ENCODE data around the gene SPEN.
A peak's percentile ranks its signal among the peaks of the same experiment; 100 is the strongest.

Gene SPEN

DNA sequence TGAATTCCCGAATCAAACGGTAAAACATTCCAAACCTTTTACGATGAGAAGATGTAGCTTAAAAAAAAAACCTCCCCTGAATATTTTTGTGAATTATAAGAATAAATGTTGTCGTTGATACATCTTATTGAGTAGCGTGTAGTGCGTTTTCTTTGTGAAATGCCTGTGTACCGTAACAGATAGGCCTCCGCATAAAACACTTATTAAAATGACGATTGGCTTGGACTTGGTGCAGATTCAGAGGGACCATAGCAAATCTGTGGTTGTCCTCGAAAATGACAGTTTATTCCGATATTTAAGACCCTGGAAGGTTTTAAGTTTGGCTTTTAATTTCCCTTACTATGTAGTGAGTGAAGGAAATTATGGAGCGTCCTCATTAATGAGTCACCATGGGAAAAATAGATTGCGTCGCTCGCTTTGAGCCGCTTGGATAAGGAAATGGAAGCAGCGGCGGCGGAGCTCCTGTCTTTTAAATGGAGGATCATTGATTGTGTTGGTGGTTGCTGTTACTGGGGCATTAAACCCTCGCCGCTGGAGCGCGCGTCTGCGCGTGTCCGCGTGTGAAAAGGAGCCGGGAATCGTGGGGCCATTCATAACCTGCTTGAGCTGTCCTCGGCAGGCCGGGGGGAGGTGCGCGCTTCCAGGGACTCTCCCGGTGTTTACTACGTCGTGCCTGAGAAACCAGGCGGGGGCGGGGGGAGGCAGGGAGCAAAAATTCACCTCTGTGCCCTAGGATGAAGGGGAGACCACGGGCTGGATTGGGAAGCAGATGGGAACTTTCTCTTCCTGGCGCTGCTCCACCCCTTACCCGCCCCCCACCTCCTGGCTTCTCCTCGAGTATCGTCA, 1.6 kb downstream of the SPEN start:
- peak; percentile 53; the same call in 1 of the 2 replicates for TF ChIP-seq TAF1 (IDR thresholded peaks at IDR 0.05; ENCODE audit: borderline replicate concordance, low read depth, low read length)
- TF ChIP-seq POLR2A (IDR thresholded peaks at IDR 0.05; ENCODE audit: low read depth, low read length) = peak; percentile 75
- TF ChIP-seq POLR2AphosphoS5 (IDR thresholded peaks at IDR 0.05; ENCODE audit: low read depth, low read length) = peak; percentile 58; the same call in 1 of the 2 replicates
- DNase-seq (ENCODE audit: insufficient read length) (no peak), FAIRE-seq (peak; percentile 67)

DNA sequence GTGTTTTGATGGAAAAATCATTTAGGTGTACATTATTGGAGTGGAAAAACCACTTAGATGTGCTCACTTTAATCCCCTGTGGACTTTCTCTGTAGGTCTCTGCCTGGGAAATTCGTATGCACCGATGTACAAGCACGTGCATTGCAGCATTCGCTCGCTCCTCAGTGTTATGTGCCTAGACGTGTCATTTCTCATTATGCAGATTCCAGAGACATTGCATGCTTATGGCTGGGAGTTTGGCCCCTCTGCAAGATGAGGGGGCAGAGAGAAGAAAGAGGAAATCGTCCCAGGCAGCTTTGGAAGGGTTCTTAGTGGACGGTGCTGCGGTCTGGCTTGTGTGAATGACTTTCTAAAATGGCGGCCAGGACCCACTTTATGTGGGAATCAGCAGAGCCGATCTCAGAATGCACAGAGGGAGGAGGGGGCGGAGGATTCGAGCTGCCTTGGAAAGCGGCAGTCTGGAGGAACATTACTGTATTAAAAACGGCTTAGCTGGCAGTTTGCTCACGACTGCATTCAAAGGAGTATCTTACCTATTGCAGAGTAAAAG, 2.3 kb downstream of the SPEN start:
- FAIRE-seq = peak; percentile 63

DNA sequence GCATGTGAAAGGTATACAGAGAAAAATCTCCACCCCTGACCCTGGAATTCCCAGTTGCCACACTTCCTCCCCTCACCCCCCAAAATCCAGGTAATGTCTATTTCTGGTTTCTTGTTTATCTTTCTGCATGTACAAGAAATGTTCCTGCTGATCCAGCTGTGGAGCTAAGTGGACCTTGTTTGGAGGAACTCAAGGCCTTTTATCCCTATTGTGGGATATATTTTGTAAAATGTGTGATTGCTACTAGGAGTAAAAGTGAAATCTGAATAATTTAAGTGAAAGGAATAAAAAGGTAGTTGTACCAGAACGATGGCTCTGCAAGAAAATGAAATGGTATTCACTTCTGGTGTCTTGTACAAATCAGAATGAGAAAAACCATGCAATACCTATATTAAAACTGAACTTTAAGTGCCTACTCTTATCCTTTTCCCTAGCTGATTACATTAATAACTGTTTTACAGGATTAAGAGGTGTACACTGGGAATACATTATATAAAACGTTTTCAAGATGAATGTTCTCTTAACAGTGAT, 3.0 kb downstream of the SPEN start:
- no peak for DNase-seq (ENCODE audit: insufficient read length)
- no peak for FAIRE-seq
- TF ChIP-seq POLR2A (IDR thresholded peaks at IDR 0.05; ENCODE audit: low read depth, low read length) = no peak
- no peak for TF ChIP-seq TAF1 (IDR thresholded peaks at IDR 0.05; ENCODE audit: borderline replicate concordance, low read depth, low read length)
- no peak for TF ChIP-seq POLR2AphosphoS5 (IDR thresholded peaks at IDR 0.05; ENCODE audit: low read depth, low read length)

More for the DNA sequence above, 2.3 kb downstream of the SPEN start:
- DNase-seq (ENCODE audit: insufficient read length) = no peak
- TF ChIP-seq POLR2AphosphoS5 (IDR thresholded peaks at IDR 0.05; ENCODE audit: low read depth, low read length) (no peak), TAF1 (IDR thresholded peaks at IDR 0.05; ENCODE audit: borderline replicate concordance, low read depth, low read length) (0 out of 2 replicates have a peak, but pooled peaks have one; percentile 20), POLR2A (IDR thresholded peaks at IDR 0.05; ENCODE audit: low read depth, low read length) (peak; percentile 13; the same call in 1 of the 2 replicates)

DNA sequence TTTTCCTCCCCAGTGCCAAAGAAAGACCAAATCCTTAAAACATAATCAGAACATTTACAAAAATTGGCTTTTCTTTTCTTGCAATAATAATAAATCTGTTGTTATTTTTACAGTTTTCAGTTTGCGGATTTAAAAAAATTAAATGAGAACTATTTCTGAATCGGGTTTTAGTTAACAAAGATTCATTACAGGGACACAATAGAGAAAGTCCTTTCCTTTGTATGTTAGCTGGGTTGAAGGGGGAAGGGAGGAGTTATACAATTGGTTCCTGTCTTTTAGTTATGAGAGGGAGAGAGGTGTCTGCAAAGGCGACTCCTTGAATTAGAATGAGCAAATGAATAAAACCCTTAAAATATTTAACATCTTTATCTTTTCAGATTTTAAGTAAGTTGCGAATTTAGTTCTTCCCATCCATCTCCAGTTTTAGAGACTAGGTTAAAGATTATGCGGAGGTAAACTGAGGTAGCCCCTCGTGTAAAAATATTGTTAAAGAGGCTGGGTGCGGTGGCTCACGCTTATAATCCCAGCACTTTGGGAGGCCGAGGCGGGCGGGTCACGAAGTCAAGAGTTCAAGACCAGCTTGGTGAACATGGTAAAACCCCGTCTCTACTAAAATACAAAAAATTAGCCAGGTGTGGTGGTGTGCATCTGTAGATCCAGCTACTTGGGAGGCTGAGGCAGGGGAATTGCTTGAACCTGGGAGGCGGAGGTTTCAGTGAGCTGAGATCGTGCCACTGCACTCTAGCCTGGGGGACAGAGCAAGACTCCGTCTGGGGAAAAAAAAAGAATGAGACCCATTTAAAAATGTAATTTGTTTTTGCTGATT, 3.9 kb downstream of the SPEN start:
- FAIRE-seq (no peak), DNase-seq (ENCODE audit: insufficient read length) (no peak)

DNA sequence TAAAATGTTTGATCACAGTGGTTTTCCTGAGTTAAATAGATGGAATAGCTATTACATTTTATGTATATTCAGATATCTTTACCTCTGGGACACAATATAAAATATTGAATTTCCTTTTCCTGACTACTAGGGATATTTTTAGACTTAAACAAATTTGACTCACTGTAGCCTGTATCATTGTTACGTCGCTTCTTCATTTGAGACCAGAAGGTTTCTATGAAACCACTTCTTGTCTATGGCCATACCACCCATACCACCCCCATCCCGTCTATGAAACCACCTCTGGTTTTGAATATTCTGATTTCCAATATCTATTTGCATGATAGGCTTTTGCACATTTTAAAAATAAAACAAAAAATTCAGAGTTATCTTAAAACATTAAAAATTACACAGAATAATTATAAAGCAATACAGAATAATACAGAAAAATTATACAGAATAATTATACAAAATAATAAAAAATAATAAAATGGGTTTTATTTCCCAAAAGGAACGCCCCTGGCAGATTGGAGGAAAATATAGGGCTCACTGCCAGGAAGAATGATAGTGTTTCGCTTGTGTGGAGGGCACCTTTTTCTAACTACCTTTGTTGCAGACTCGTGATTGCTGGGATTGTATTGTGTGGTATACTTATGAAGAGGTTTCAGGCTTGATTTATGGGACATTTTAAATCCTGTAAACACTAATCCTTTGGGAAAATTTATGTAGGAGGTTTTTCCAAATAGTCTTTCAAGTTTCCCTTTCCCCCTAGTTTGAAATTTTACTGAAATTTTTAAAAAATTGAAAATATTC, 4.7 kb downstream of the SPEN start:
- TF ChIP-seq POLR2A (IDR thresholded peaks at IDR 0.05; ENCODE audit: low read depth, low read length) (no peak), TAF1 (IDR thresholded peaks at IDR 0.05; ENCODE audit: borderline replicate concordance, low read depth, low read length) (no peak), POLR2AphosphoS5 (IDR thresholded peaks at IDR 0.05; ENCODE audit: low read depth, low read length) (no peak)
- FAIRE-seq (no peak), DNase-seq (ENCODE audit: insufficient read length) (no peak)

More for the DNA sequence above, 3.9 kb downstream of the SPEN start:
- TF ChIP-seq POLR2A (IDR thresholded peaks at IDR 0.05; ENCODE audit: low read depth, low read length) (no peak), POLR2AphosphoS5 (IDR thresholded peaks at IDR 0.05; ENCODE audit: low read depth, low read length) (no peak), TAF1 (IDR thresholded peaks at IDR 0.05; ENCODE audit: borderline replicate concordance, low read depth, low read length) (no peak)

DNA sequence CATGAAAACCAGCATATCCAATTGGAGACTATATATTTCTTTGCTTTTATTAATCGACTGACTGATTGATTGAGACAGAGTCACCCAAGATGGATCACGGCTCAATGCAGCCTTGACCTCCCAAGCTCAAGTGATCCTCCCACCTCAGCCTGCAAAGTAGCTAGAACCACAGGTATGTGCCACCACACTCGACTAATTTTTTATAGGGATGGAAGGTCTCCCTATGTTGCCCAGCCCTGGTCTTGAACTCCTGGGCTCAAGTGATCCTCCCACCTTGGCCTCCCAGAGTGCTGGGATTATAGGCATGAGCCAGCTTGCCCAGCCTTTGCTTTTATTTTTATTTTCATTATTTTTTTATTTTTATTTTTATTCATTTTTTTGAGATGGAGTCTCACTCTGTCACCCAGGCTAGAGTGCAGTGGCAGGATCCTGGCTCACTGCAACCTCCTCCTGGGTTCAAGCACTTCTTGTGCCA, 5.4 kb downstream of the SPEN start:
- no peak for FAIRE-seq

DNA sequence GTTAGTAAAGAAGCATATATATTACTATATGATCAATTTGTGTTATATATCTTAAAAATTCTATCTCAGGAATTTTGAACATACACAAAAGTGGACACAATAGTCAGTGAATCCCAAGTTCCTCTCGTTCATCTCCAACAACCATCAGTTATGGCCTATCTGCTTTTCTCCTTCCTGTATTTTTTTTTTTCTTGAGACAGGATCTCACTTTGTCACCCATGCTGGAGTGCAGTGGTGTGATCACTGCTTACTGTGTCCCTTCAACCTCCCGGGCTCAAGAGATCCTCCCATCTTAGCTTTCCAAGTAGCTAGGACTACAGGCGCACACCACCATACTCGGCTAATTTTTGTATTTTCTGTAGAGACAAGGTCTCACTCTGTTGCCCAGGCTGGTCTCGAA, 9.4 kb downstream of the SPEN start:
- FAIRE-seq (peak; percentile 9), DNase-seq (ENCODE audit: insufficient read length) (no peak)
- TF ChIP-seq POLR2A (IDR thresholded peaks at IDR 0.05; ENCODE audit: low read depth, low read length) = no peak
- no peak for TF ChIP-seq TAF1 (IDR thresholded peaks at IDR 0.05; ENCODE audit: borderline replicate concordance, low read depth, low read length)
- TF ChIP-seq POLR2AphosphoS5 (IDR thresholded peaks at IDR 0.05; ENCODE audit: low read depth, low read length) = no peak

More for the DNA sequence above, 5.4 kb downstream of the SPEN start:
- TF ChIP-seq TAF1 (IDR thresholded peaks at IDR 0.05; ENCODE audit: borderline replicate concordance, low read depth, low read length) = no peak
- TF ChIP-seq POLR2AphosphoS5 (IDR thresholded peaks at IDR 0.05; ENCODE audit: low read depth, low read length) = no peak
- TF ChIP-seq POLR2A (IDR thresholded peaks at IDR 0.05; ENCODE audit: low read depth, low read length) = no peak
- no peak for DNase-seq (ENCODE audit: insufficient read length)

DNA sequence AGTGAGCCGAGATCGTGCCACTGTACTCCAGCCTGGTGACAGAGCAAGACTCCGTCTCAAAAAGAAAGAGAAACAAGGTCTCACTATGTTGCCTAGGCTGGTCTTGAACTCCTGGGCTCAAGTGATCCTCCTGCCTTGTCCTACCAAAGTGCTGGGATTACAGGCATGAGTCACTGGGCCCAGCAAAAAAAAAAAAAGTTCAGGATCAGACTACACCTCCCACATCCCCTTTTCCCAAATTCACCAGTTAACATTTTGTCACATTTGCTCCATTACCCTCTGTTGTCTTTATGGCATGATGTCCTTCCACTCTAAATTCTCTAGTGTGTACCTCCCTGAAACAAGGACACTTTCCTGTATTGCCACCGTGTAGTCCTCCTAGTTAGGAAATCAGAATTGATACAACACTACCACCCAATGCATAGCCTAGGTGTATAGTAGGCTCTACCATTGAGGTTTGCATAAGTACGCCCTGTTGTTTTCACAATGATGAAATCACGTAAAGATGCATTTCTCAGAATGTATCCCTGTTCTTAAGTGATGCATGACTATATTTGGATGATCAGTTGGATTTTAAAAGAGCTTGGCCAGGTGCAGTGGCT, 10.7 kb downstream of the SPEN start:
- FAIRE-seq (peak; percentile 58), DNase-seq (ENCODE audit: insufficient read length) (no peak)
- TF ChIP-seq POLR2AphosphoS5 (IDR thresholded peaks at IDR 0.05; ENCODE audit: low read depth, low read length) (no peak), POLR2A (IDR thresholded peaks at IDR 0.05; ENCODE audit: low read depth, low read length) (no peak), TAF1 (IDR thresholded peaks at IDR 0.05; ENCODE audit: borderline replicate concordance, low read depth, low read length) (no peak)

DNA sequence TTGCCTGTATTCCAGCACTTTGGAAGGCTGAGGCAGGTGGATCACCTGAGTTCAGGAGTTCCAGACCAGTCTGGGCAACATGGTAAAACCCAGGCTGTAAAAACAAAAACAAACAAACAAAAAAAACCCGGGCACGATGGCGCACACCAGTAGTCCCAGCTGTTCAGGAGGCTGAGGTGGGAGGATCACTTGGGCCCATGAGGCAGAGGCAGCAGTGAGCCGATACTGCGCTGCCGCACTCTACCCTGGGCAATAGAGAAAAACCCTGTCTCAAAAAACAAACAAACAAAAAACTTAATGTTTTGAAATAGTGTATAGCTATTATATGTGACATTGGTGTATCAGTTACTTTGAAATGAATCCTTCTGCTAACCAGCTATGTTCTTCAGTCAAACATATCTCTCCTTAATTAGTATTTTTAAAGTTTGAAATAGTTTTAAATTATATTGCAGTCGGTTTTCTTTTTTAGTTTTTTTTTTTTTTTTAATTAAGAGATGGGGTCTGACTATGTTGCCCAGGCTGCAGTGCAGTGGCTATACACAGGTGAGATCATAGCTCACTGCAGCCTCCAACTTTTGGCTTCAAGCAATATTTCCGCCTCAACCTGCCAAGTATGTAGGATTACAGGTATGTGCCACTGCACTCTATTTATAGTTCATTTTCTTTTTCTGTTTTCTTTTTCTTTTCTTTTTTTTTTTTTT, 11.3 kb downstream of the SPEN start:
- FAIRE-seq (no peak), DNase-seq (ENCODE audit: insufficient read length) (no peak)
- TF ChIP-seq POLR2A (IDR thresholded peaks at IDR 0.05; ENCODE audit: low read depth, low read length) = no peak
- no peak for TF ChIP-seq TAF1 (IDR thresholded peaks at IDR 0.05; ENCODE audit: borderline replicate concordance, low read depth, low read length)
- no peak for TF ChIP-seq POLR2AphosphoS5 (IDR thresholded peaks at IDR 0.05; ENCODE audit: low read depth, low read length)
